ENCODE data around the gene SNTB2. TPM values are rescaled to one million over a fixed set of nuclear protein-coding genes. Genes with fewer than 3 reads are reported as not detected.

Gene SNTB2
- total and polyA plus RNA-seq, 2 donors (not counting 3 experiments of a cell fraction or from before 2014, with no cell fraction given) = 24.9 to 73.7 TPM

GRCh38 chr16:69201291-69201690 is 14.3 kb downstream of the SNTB2 start:
- Histone ChIP-seq H3K9me3 (replicated peaks; ENCODE audit: control insufficient read depth, insufficient read depth, low read length) (no peaks in the 10 kb centered on the region), H4K20me1 (replicated peaks; ENCODE audit: control insufficient read depth, extremely low read depth, insufficient read depth, low read length) (no peaks in the 10 kb centered on the region), H3K9ac (replicated peaks; ENCODE audit: extremely low read depth, insufficient read depth, low read length) (no peak overlapping the region), H3K27me3 (ENCODE audit: control insufficient read depth in 2 of 2, insufficient read depth in 2 of 2, low read length in 2 of 2) (no peaks in the 10 kb centered on the region), H3K4me2 (ENCODE audit: insufficient read depth, low read length) (no peak overlapping the region), H3K36me3 (ENCODE audit: control insufficient read depth in 2 of 2, extremely low read depth in 1 of 2, insufficient read depth in 2 of 2, low read length in 2 of 2) (no peaks in the 10 kb centered on the region), H3K79me2 (ENCODE audit: control insufficient read depth, insufficient read depth, low read length) (peaks cover 93% of the 10 kb centered on the region), H3K4me1 (ENCODE audit: control insufficient read depth, extremely low read depth, insufficient read depth, low read length) (peaks cover 4% of the 10 kb centered on the region), H3K4me3 (replicated peaks in 1 of 3; ENCODE audit: insufficient read depth in 1 of 3, low read depth in 1 of 3, low read length in 3 of 3) (no peak overlapping the region), H2AFZ (ENCODE audit: low read depth, low read length) (no peak overlapping the region), H3K9me1 (replicated peaks; ENCODE audit: control insufficient read depth, extremely low read depth, insufficient read depth, low read length) (no peaks in the 10 kb centered on the region), H3K27ac (ENCODE audit: insufficient read depth, low read depth, low read length) (no peak overlapping the region)
- TF ChIP-seq, protein P1, sequence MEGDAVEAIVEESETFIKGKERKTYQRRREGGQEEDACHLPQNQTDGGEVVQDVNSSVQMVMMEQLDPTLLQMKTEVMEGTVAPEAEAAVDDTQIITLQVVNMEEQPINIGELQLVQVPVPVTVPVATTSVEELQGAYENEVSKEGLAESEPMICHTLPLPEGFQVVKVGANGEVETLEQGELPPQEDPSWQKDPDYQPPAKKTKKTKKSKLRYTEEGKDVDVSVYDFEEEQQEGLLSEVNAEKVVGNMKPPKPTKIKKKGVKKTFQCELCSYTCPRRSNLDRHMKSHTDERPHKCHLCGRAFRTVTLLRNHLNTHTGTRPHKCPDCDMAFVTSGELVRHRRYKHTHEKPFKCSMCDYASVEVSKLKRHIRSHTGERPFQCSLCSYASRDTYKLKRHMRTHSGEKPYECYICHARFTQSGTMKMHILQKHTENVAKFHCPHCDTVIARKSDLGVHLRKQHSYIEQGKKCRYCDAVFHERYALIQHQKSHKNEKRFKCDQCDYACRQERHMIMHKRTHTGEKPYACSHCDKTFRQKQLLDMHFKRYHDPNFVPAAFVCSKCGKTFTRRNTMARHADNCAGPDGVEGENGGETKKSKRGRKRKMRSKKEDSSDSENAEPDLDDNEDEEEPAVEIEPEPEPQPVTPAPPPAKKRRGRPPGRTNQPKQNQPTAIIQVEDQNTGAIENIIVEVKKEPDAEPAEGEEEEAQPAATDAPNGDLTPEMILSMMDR (IDR thresholded peaks at IDR 0.05; ENCODE audit: extremely low read depth in 1 of 2, insufficient read depth in 1 of 2, low read depth in 1 of 2, low read length in 2 of 2) = no peak
- no peak for TF ChIP-seq FOS (IDR thresholded peaks at IDR 0.05; ENCODE audit: borderline replicate concordance, insufficient read depth, low read length)
- TF ChIP-seq MAX (IDR thresholded peaks at IDR 0.05; ENCODE audit: insufficient read depth, insufficient read length) = no peak
- no peak for TF ChIP-seq GATA2 (IDR thresholded peaks at IDR 0.05; ENCODE audit: insufficient read depth, insufficient read length, low read depth, low read length)
- no peak for TF ChIP-seq POLR2AphosphoS5 (IDR thresholded peaks at IDR 0.05; ENCODE audit: insufficient read depth, low read depth, low read length)
- no peak for TF ChIP-seq POLR2A (IDR thresholded peaks at IDR 0.05; ENCODE audit: low read depth, low read length)
- no peak for TF ChIP-seq MYC (IDR thresholded peaks at IDR 0.05; ENCODE audit: low read depth, low read length)
- no peak for TF ChIP-seq EZH2 (IDR thresholded peaks at IDR 0.05; ENCODE audit: borderline replicate concordance, low read depth, low read length, severe bottlenecking)
- TF ChIP-seq JUN (IDR thresholded peaks at IDR 0.05; ENCODE audit: borderline replicate concordance, insufficient read depth, insufficient read length, low read depth) = no peak
- intact Hi-C loops (cut with micrococcal nuclease) = no loop called here
- FAIRE-seq (no peak), DNase-seq (ENCODE audit: low read depth, low spot score) (no peak)
- dilution Hi-C loops (cut with MboI; ENCODE audit: extremely low pct_ligation_motif_present, low sequenced_read_pairs) = no loop called here
- CTCF ChIA-PET = interaction anchor here (1.5 kb wide), 1 partner anchor 17 kb away, joined by 4 read pairs; no protein-coding TSS in a partner anchor
- BruUV-seq (replicated peaks) = no TSS peak
- POLR2A ChIA-PET = no interaction called here

Data from endothelial cell of umbilical vein (primary cell).